CD4-positive, CD25-positive, alpha-beta regulatory T cell (primary cell): ENCODE results near the gene NEK8. TPM values are rescaled to one million over a fixed set of nuclear protein-coding genes. Genes with fewer than 3 reads are reported as not detected.
"Not testable (repeated sequence)": the region's sequence is repeated elsewhere in the genome, so short reads cannot be mapped to it uniquely, and the experiment has no call there.

Experiments
- ATAC-seq, 2 donors: fragments of 150-1000 bp; cut with Tn5 transposase; one replicate each; pipeline ENCODE4 v1.10.0; 2021; ENCODE audit warnings: low read depth in 2 of 2, moderate number of reproducible peaks in 2 of 2, moderate library complexity in 1 of 2
- DNase-seq, 3 donors: peaks; one replicate each; pipeline versions ENCODE4 v3.0.0 to v3.0.0-alpha.2; 2012 to 2022; ENCODE audit warnings: mixed read lengths in 1 of 3
- H3K27ac ChIP-seq: one replicate; pipeline ENCODE4 v1.7.0; 2013; ENCODE audit warnings: mild to moderate bottlenecking, low read length; ENCODE audit not compliant: insufficient read depth, poor library complexity, severe bottlenecking
- H3K27me3 ChIP-seq: one replicate; pipeline ENCODE4 v1.7.0; 2013; ENCODE audit warnings: low read length; ENCODE audit not compliant: control insufficient read depth, insufficient read depth
- H3K36me3 ChIP-seq: one replicate; pipeline ENCODE4 v1.7.0; 2013; ENCODE audit warnings: mild to moderate bottlenecking, low read length, moderate library complexity; ENCODE audit not compliant: control insufficient read depth, insufficient read depth
- H3K4me1 ChIP-seq: 2 replicates; pipeline ENCODE4 v1.7.0; 2013; ENCODE audit warnings: mild to moderate bottlenecking, low read length; ENCODE audit not compliant: insufficient read depth, control insufficient read depth, poor library complexity, severe bottlenecking
- H3K4me3 ChIP-seq: one replicate; pipeline ENCODE4 v1.7.0; 2013; ENCODE audit warnings: low read depth, mild to moderate bottlenecking, low read length, moderate library complexity
- H3K9me3 ChIP-seq, 2 experiments: 1 replicate in 1 of 2; 2 replicates in 1 of 2; pipeline ENCODE4 v1.7.0; 2013; ENCODE audit warnings: low read length in 2 of 2, mild to moderate bottlenecking in 1 of 2, moderate library complexity in 1 of 2; ENCODE audit not compliant: control insufficient read depth in 2 of 2
- H3K27ac Mint-ChIP-seq, 3 donors: one replicate each; pipeline ENCODE4 v1.8.0; 2020 to 2022; ENCODE audit warnings: mild to moderate bottlenecking in 3 of 3, mixed read lengths in 3 of 3, moderate library complexity in 2 of 3
- H3K27me3 Mint-ChIP-seq: one replicate; pipeline ENCODE4 v1.8.0; 2022; ENCODE audit warnings: mild to moderate bottlenecking, mixed read lengths
- H3K36me3 Mint-ChIP-seq: one replicate; pipeline ENCODE4 v1.8.0; 2020; ENCODE audit warnings: mixed read lengths
- H3K4me1 Mint-ChIP-seq, 4 donors: one replicate each; pipeline ENCODE4 v1.8.0; 2020 to 2022; ENCODE audit warnings: mixed read lengths in 4 of 4, mild to moderate bottlenecking in 1 of 4
- H3K4me3 Mint-ChIP-seq, 4 donors: one replicate each; pipeline ENCODE4 v1.8.0; 2020 to 2022; ENCODE audit warnings: mild to moderate bottlenecking in 4 of 4, mixed read lengths in 4 of 4, moderate library complexity in 3 of 4
- H3K9me3 Mint-ChIP-seq, 7 donors: one replicate each; pipeline ENCODE4 v1.8.0; 2020 to 2022; ENCODE audit warnings: mixed read lengths in 7 of 7, mild to moderate bottlenecking in 3 of 7, moderate library complexity in 2 of 7
- polyA plus RNA-seq, 4 donors: library from polyadenylated mRNA; unstranded; fragments of 300-500 nt; fragmentation: Illumina TruSeq; gene quantifications; one replicate each; pipeline ENCODE4 v1.2.3, GENCODE V29; 2021
- total RNA-seq: library from RNA; stranded (reverse); gene quantifications from one replicate; pipeline ENCODE4 v1.2.3, GENCODE V29; 2022

NEK8 gene
- total and polyA plus RNA-seq, 5 donors from 2014 or later, result 1.8 to 7.5 (median 2.1) TPM

DNA sequence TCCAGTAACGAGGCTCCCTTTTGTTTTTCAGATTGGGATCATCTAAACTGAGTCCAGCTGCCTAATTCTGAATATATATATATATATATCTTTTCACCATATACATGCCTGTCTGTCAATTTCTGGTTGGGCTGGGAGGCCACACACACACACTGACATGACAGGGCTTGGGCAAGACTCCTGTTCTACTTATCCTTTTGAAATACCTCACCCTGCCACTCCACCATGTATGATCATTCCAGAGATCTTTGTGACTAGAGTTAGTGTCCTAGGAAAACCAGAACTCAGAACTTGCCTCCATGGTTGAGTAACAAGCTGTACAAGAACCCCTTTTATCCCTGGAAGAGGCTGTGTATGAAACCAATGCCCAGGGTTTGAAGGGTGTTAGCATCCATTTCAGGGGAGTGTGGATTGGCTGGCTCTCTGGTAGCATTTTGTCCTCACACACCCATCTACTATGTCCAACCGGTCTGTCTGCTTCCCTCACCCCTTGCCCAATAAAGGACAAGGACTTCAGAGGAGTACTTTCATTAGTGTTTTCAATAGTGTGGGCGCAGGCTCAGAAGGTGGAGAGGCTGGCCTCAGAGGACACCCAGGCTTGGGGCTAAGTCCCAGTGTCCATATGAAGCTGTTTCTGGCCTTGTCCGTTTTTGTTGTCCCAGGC is 4.6 kb upstream of the NEK8 start:
- DNase-seq, H3K27ac ChIP-seq, ATAC-seq, H3K27me3 ChIP-seq, H3K9me3 ChIP-seq, H3K4me3 ChIP-seq, H3K9me3 Mint-ChIP-seq: not testable (repeated sequence)
- H3K36me3 ChIP-seq, result peaks cover 34% of the 10 kb centered on the region
- Mint-ChIP-seq H3K4me3 (peak overlapping the region; percentile 82 to 99 (median 92)), H3K27ac (peak overlapping the region; percentile 71 to 76 (median 75)), H3K27me3 (peaks cover 14% of the 10 kb centered on the region), H3K36me3 (peaks cover 44% of the 10 kb centered on the region), H3K4me1 (peaks cover 12 to 83% (median 41%) of the 10 kb centered on the region in 4 donors)
- peaks cover 61% of the 10 kb centered on the region for H3K4me1 ChIP-seq

DNA sequence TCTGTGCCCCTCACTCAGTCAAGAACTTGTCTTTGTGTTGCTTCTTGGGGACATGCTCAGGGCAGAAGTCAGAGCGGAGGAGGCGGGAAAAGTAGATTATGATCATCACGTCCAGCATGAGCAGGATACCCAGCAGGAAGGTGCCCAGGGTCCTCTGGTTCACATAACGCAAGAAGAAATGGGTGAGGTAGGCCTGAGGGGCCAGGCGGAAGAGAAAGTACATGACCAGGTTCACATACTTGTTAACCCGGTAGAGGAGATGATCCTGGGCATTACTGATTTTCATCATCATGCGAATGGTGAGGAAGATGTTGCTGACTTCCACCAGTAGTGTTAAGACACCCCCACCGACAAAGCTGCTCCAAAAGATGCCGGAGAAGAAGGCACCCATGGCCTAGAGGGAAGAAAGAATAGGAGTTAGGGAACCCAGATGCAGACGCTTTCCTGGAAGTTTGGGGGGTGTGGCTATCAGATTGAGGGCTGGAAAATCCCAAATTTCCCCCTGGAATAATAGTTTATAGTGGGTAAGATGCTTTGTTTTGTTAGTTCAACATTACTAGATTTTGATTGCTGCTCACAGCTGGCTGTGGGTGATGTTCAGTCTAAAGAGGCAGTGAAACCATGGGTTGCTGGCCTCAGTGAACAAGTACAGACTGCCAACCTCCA is 4.0 kb upstream of the NEK8 start:
- Mint-ChIP-seq H3K27me3 (peaks cover 8% of the 10 kb centered on the region), H3K4me3 (peak overlapping the region; percentile 82 to 99 (median 92)), H3K4me1 (peaks cover 10 to 81% (median 40%) of the 10 kb centered on the region in 4 donors), H3K9me3 (no peaks in the 10 kb centered on the region), H3K36me3 (peaks cover 44% of the 10 kb centered on the region), H3K27ac (peak overlapping the region; percentile 48 to 76 (median 75))
- H3K4me1 ChIP-seq, result peaks cover 61% of the 10 kb centered on the region
- H3K4me3 ChIP-seq, result no peak overlapping the region
- no peaks in the 10 kb centered on the region for H3K9me3 ChIP-seq
- H3K27me3 ChIP-seq, result no peaks in the 10 kb centered on the region
- ATAC-seq (no peak), DNase-seq (no peak)
- peaks cover 34% of the 10 kb centered on the region for H3K36me3 ChIP-seq
- peak overlapping the region; percentile 45 for H3K27ac ChIP-seq

DNA sequence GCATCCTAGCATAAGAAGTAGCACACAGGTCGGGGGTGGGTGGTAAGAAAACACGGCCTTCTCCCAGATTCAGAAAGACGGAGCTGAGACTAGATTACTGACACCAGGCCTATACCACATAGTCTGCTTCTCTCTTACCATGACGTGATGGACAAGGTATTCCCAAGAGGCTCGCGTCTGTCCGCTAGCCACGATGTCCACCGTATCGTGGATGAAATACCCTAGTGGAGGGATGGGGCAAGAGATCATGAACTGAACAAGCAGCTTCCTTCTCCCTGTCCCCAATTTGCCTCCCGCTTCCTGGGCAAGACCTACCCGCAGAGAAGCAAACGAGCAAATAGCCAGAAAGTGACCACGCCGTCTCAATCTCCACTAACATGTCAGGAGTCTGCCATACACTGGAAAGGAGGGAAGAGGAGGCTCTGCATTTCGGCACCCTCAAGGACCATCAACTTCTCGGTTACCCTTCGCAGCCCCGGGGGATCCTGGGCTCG is 3.4 kb upstream of the NEK8 start:
- no peak for ATAC-seq
- Histone ChIP-seq H3K4me1 (peaks cover 61% of the 10 kb centered on the region), H3K27ac (peak overlapping the region; percentile 45), H3K4me3 (no peak overlapping the region), H3K36me3 (peaks cover 34% of the 10 kb centered on the region), H3K27me3 (no peaks in the 10 kb centered on the region), H3K9me3 (no peaks in the 10 kb centered on the region)
- no peaks in the 10 kb centered on the region for H3K9me3 Mint-ChIP-seq
- DNase-seq, result peak in 1 of 3 donors; percentile 32
- peaks cover 39% of the 10 kb centered on the region for H3K36me3 Mint-ChIP-seq
- peak overlapping the region; percentile 82 to 99 (median 92) for H3K4me3 Mint-ChIP-seq
- H3K27ac Mint-ChIP-seq, result peak overlapping the region; percentile 76 to 83 (median 80)
- peaks cover 4% of the 10 kb centered on the region for H3K27me3 Mint-ChIP-seq
- H3K4me1 Mint-ChIP-seq, result peaks cover 10 to 79% (median 40%) of the 10 kb centered on the region in 4 donors

GRCh38 chr17:28725660-28726225 is 2.8 kb upstream of the NEK8 start:
- H3K4me1 ChIP-seq, result peaks cover 56% of the 10 kb centered on the region
- Mint-ChIP-seq H3K27ac (peak overlapping the region; percentile 76 to 83 (median 80)), H3K4me3 (peak overlapping the region; percentile 82 to 99 (median 92)), H3K9me3 (no peaks in the 10 kb centered on the region), H3K27me3 (peaks cover 4% of the 10 kb centered on the region), H3K4me1 (peaks cover 10 to 73% (median 38%) of the 10 kb centered on the region in 4 donors), H3K36me3 (peaks cover 34% of the 10 kb centered on the region)
- no peaks in the 10 kb centered on the region for H3K27me3 ChIP-seq
- peak overlapping the region; percentile 7 for H3K4me3 ChIP-seq
- H3K9me3 ChIP-seq, result no peaks in the 10 kb centered on the region
- peak overlapping the region; percentile 45 for H3K27ac ChIP-seq
- ATAC-seq (peak in 1 of 2 donors; percentile 0), DNase-seq (peak in 2 of 3 donors; percentile 35 to 65)
- H3K36me3 ChIP-seq, result peaks cover 34% of the 10 kb centered on the region

DNA sequence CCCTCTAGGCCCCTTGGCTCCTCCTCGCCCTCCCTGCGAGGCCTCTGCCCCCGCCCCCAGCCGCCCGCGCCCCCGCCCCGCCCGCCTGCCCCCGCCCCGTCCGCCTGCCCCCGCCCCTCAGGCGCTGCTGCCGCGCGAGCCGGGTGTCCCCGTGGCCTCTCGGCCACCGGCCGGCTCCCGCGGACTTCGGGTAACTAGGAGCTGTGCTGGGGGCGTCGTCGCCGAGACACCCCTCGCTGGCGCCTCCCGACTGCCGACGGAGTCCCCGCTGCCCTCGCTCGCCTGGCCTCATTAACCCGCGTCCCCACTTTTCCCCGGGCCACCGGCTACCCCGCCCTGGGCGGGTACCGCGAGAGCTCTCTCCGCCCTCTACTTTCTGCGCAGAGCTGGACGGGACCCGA is 2.4 kb upstream of the NEK8 start, which contains the start of gene TLCD1:
TLCD1 (minus strand) TSS at position 8 of the 401 bp plus-strand sequence. CDS start 136 bp downstream, outside the sequence.
- Mint-ChIP-seq H3K4me1 (peaks cover 10 to 68% (median 37%) of the 10 kb centered on the region in 4 donors), H3K27ac (peak within 1 kb of the TSS; percentile 82 to 100 (median 98)), H3K9me3 (no peaks in the 10 kb centered on the region), H3K4me3 (peak within 1 kb of the TSS; percentile 96 to 100 (median 98)), H3K36me3 (peaks cover 31% of the 10 kb centered on the region), H3K27me3 (peaks cover 4% of the 10 kb centered on the region)
- H3K27me3 ChIP-seq, result no peaks in the 10 kb centered on the region
- ATAC-seq (peak; percentile 42 to 46), DNase-seq (peak; percentile 63 to 83 (median 65))
- H3K36me3 ChIP-seq, result peaks cover 34% of the 10 kb centered on the region
- peak within 1 kb of the TSS; percentile 100 for H3K27ac ChIP-seq
- H3K9me3 ChIP-seq, result no peaks in the 10 kb centered on the region
- H3K4me3 ChIP-seq, result peak within 1 kb of the TSS; percentile 84
- peaks cover 51% of the 10 kb centered on the region for H3K4me1 ChIP-seq

DNA sequence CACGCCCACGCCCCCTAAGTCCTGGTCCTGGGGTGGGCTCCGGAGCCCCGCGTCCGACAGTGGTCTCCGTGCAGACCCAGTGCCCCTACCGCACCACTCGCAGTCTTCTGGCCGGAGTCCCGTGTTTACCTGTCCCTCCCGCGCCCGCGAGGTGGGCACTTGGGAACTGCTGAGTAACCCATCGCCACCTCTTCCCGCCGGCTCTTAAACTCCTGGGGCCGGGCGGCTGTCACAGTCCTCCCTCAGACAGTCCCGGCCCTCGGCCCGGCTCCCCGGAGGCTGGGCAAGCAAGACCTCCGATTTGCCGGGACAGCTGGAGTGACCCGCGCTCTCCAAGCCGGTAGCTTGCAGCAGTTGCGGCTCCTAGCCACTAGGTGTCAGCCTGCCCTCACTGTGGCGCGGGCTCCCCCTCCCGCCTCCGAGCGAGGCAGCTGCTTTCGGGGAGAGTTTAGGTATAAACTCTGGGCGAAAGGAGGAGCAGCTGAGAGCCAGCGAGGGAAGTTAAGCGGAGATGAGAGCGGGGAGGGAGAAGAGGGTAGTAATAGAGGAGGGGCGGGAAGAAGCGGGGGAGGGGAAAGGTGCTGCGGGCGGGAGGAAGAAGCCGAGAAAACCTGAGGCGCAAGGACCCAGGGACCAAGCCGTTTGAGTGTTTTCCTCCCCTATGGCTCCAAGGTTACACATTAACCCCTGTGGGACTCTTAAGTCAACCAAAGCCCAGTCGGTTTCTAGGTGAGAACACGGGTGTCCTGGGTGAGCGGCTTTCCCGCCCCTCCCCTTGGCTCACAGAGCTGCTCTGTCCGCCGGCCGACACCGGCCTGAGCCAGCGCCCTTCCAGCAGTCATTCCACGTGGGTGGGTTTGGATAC is 1.7 kb upstream of the NEK8 start:
- peak overlapping the region; percentile 82 to 100 (median 98) for H3K27ac Mint-ChIP-seq
- Histone ChIP-seq H3K27me3 (no peaks in the 10 kb centered on the region), H3K4me3 (peak overlapping the region; percentile 84), H3K27ac (peak overlapping the region; percentile 100), H3K36me3 (peaks cover 30% of the 10 kb centered on the region), H3K4me1 (peaks cover 45% of the 10 kb centered on the region), H3K9me3 (no peaks in the 10 kb centered on the region)
- H3K9me3 Mint-ChIP-seq, result no peaks in the 10 kb centered on the region
- H3K27me3 Mint-ChIP-seq, result peaks cover 4% of the 10 kb centered on the region
- DNase-seq, result peak; percentile 83 to 91 (median 89)
- H3K4me1 Mint-ChIP-seq, result peaks cover 10 to 62% (median 35%) of the 10 kb centered on the region in 4 donors
- ATAC-seq, result peak; percentile 52 to 53
- H3K36me3 Mint-ChIP-seq, result peaks cover 27% of the 10 kb centered on the region
- H3K4me3 Mint-ChIP-seq, result peak overlapping the region; percentile 93 to 100 (median 97)

DNA sequence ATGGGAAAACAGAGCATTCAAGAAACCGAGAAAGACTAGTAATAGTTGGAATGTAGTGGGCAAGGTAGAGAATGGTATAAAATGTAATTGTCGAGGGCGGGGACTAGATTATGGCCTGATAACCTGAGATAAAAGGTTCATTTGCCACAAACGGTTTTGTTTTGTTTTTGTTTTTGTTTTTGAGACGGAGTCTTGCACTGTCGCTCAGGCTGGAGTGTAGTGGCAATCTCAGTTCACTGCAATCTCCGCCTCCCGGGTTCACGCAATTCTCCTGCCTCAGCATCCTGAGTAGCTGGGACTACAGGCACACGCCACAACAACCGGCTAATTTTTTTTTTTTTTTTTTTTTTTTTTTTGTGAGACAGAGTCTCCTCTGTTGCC is 1.4 kb downstream of the NEK8 start:
- Histone ChIP-seq H3K9me3 (no peaks in the 10 kb centered on the region), H3K27ac (no peak overlapping the region), H3K4me1 (peaks cover 31% of the 10 kb centered on the region), H3K27me3 (no peaks in the 10 kb centered on the region), H3K4me3 (no peak overlapping the region), H3K36me3 (peaks cover 2% of the 10 kb centered on the region)
- peak overlapping the region in 2 of 4 donors; percentile 82 to 93 for H3K4me3 Mint-ChIP-seq
- no peak for DNase-seq
- H3K27ac Mint-ChIP-seq, result peak overlapping the region in 1 of 3 donors; percentile 8
- ATAC-seq, result no peak
- no peaks in the 10 kb centered on the region for H3K9me3 Mint-ChIP-seq
- H3K36me3 Mint-ChIP-seq, result peaks cover under 1% of the 10 kb centered on the region
- H3K27me3 Mint-ChIP-seq, result peaks cover 4% of the 10 kb centered on the region
- peaks cover 10 to 38% (median 23%) of the 10 kb centered on the region in 4 donors for H3K4me1 Mint-ChIP-seq
